Measurements from ENCODE around the gene CFAP299.

Gene CFAP299

GRCh38 chr4:80926891-80927290, 591.4 kb downstream of the CFAP299 start:
- no peak overlapping the region for H3K27ac ChIP-seq
- no peak for TF ChIP-seq CTCF (conservative IDR thresholded peaks at IDR 0.05; ENCODE audit: low read depth)
- DNase-seq (ENCODE audit: low spot score): no peak
- ChIA-PET POLR2A (ENCODE audit: low non-redundant PET) (no interaction called here), CTCF (interaction anchor here (0.7 kb wide), 1 partner anchor 981 kb away, joined by 3 read pairs; no protein-coding TSS in a partner anchor)

GRCh38 chr4:80927420-80927819, 591.9 kb downstream of the CFAP299 start:
- ChIA-PET CTCF (no interaction called here), POLR2A (ENCODE audit: low non-redundant PET) (no interaction called here)

GRCh38 chr4:80931631-80932081, 596.1 kb downstream of the CFAP299 start:
- ChIA-PET POLR2A (ENCODE audit: low non-redundant PET) (no interaction called here), CTCF (interaction anchor here (1.1 kb wide), 1 partner anchor 569 kb away, joined by 3 read pairs; no protein-coding TSS in a partner anchor)
- no peak for TF ChIP-seq CTCF (conservative IDR thresholded peaks at IDR 0.05; ENCODE audit: low read depth)

More at GRCh38 chr4:80927420-80927819, 591.9 kb downstream of the CFAP299 start:
- no peak for TF ChIP-seq CTCF (conservative IDR thresholded peaks at IDR 0.05; ENCODE audit: low read depth)
- no peak overlapping the region for H3K27ac ChIP-seq
- DNase-seq (ENCODE audit: low spot score): no peak

GRCh38 chr4:80948141-80948540, 612.6 kb downstream of the CFAP299 start:
- POLR2A ChIA-PET (ENCODE audit: low non-redundant PET): no interaction called here
- no peak for DNase-seq (ENCODE audit: low spot score)
- CTCF ChIA-PET: no interaction called here
- H3K27ac ChIP-seq: no peak overlapping the region
- TF ChIP-seq CTCF (conservative IDR thresholded peaks at IDR 0.05; ENCODE audit: low read depth): no peak

More at GRCh38 chr4:80931631-80932081, 596.1 kb downstream of the CFAP299 start:
- no peak for DNase-seq (ENCODE audit: low spot score)
- H3K27ac ChIP-seq: no peak overlapping the region

- ChIA-PET CTCF (no interaction called here), POLR2A (ENCODE audit: low non-redundant PET) (no interaction called here)
- no peak for DNase-seq (ENCODE audit: low spot score)
- TF ChIP-seq CTCF (conservative IDR thresholded peaks at IDR 0.05; ENCODE audit: low read depth): no peak
- no peak overlapping the region for H3K27ac ChIP-seq
Measured at GRCh38 chr4:80948995-80949394, 613.5 kb downstream of the CFAP299 start.

- no peak for DNase-seq (ENCODE audit: low spot score)
- H3K27ac ChIP-seq: no peak overlapping the region
- no peak for TF ChIP-seq CTCF (conservative IDR thresholded peaks at IDR 0.05; ENCODE audit: low read depth)
- ChIA-PET CTCF (no interaction called here), POLR2A (ENCODE audit: low non-redundant PET) (interaction anchor here (0.6 kb wide), 1 partner anchor 30 kb away, joined by 4 read pairs; no protein-coding TSS in a partner anchor)
Measured at GRCh38 chr4:80956421-80956820, 620.9 kb downstream of the CFAP299 start.
